ENCODE measurements around the gene GDNF.

- TF ChIP-seq CTCF (conservative IDR thresholded peaks at IDR 0.05) = no peak
- TF ChIP-seq EZH2 (IDR thresholded peaks at IDR 0.05; ENCODE audit: low read depth) = no peak
Measured at GRCh38 chr5:37841203-37841602, 1.4 kb upstream of the GDNF start.
